ENCODE data around the gene DCANP1.

The DCANP1 gene

GRCh38 chr5:135446615-135447014 lies 533 bp downstream of the DCANP1 start:
- DNase-seq, result peak in 4 of 42 donors; percentile 3 to 19 (median 9)
- intact Hi-C loops (cut with DNase I), result no loop called here

GRCh38 chr5:135446206-135446605 lies 942 bp downstream of the DCANP1 start:
- DNase-seq, result peak in 4 of 42 donors; percentile 1 to 30 (median 5)
- intact Hi-C loops (cut with DNase I), result no loop called here

GRCh38 chr5:135445306-135445985 lies 1.7 kb downstream of the DCANP1 start:
- DNase-seq, result peak in 5 of 42 donors; percentile 4 to 41 (median 13)
- intact Hi-C loops (cut with DNase I), result no loop called here

- DNase-seq, result peak in 4 of 42 donors; percentile 1 to 29 (median 8)
- intact Hi-C loops (cut with DNase I), result no loop called here
Measured at GRCh38 chr5:135444881-135445280, 2.3 kb downstream of the DCANP1 start.

- DNase-seq, result peak in 5 of 42 donors; percentile 7 to 41 (median 14)
Measured at GRCh38 chr5:135444360-135444759, 2.8 kb downstream of the DCANP1 start.

GRCh38 chr5:135443161-135443960 lies 3.8 kb downstream of the DCANP1 start:
- DNase-seq, result peak in 8 of 42 donors; percentile 8 to 43 (median 24)

More at GRCh38 chr5:135444360-135444759, 2.8 kb downstream of the DCANP1 start:
- intact Hi-C loops (cut with DNase I), result no loop called here

DNA sequence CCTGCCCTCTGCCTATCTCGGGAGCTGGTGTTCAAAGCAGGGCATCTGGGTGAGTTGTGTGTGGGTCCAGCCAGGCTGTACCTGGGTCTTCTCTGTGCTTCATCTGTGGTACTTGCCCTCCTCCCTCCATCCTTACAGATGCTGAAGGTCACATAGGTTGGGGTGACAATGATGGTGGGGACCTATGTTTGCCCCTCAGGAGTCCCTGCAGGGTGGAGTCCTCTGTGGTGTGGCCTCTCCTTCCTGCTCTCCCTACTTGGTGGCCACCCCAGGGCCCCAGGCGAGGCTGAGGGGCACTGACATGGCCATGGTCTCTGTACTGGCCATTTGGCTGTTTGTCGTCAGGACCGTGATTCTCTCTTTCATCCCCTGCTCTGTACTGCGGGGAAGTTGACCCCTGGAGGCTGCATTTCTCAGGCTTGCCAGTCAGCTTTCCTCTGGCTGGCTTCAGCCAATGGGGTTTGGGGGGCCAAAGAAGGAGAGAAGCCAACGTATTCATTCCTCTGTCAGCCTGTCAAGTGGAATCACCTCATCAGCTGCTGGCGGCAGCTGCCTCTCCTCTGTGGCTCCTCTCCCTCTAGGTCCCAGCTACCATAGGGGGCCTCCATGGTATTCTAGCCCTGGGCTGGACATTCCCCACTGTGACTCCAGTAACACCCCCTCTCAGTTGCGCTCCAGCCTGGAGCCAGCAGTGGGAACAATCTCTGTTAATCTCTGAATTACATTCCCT lies 4.6 kb downstream of the DCANP1 start:
- peak in 7 of 42 donors; percentile 1 to 29 (median 15) for DNase-seq
- intact Hi-C loops (cut with DNase I), result no loop called here

More at GRCh38 chr5:135443161-135443960, 3.8 kb downstream of the DCANP1 start:
- intact Hi-C loops (cut with DNase I), result no loop called here

- DNase-seq, result peak in 2 of 42 donors; percentile 6 to 7
- intact Hi-C loops (cut with DNase I), result no loop called here
Measured at GRCh38 chr5:135441919-135442318, 5.2 kb downstream of the DCANP1 start.

- intact Hi-C loops (cut with DNase I), result no loop called here
- DNase-seq, result peak in 5 of 42 donors; percentile 8 to 42 (median 14)
Measured at GRCh38 chr5:135441350-135441831, 5.8 kb downstream of the DCANP1 start.

DNA sequence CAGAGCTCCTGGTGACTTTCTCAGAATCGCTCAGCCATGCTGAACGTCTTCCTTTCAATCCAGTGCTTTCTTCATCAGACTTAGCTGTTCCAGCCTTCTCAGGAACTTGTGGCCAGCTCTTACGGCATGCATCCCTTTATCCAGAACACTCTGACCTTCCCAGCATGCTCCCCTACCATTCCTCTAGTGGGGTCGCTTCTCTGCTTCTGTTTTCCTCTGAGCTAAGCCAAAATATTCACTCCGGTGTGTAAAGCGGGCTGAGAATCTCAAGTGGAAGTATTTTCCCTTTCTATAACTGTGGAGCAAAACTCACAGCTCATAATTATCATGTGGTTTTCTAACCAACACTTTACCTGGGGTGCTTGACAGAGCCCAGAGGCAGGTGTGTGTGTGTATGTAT lies 6.2 kb downstream of the DCANP1 start:
- DNase-seq, result peak in 4 of 42 donors; percentile 3 to 20 (median 8)
- intact Hi-C loops (cut with DNase I), result no loop called here

- peak in 5 of 42 donors; percentile 1 to 31 (median 8) for DNase-seq
- intact Hi-C loops (cut with DNase I), result no loop called here
Measured at GRCh38 chr5:135439231-135440205, 7.6 kb downstream of the DCANP1 start.

GRCh38 chr5:135438636-135439221 lies 8.4 kb downstream of the DCANP1 start:
- intact Hi-C loops (cut with DNase I), result no loop called here
- DNase-seq, result peak in 4 of 42 donors; percentile 9 to 22 (median 10)

DNA sequence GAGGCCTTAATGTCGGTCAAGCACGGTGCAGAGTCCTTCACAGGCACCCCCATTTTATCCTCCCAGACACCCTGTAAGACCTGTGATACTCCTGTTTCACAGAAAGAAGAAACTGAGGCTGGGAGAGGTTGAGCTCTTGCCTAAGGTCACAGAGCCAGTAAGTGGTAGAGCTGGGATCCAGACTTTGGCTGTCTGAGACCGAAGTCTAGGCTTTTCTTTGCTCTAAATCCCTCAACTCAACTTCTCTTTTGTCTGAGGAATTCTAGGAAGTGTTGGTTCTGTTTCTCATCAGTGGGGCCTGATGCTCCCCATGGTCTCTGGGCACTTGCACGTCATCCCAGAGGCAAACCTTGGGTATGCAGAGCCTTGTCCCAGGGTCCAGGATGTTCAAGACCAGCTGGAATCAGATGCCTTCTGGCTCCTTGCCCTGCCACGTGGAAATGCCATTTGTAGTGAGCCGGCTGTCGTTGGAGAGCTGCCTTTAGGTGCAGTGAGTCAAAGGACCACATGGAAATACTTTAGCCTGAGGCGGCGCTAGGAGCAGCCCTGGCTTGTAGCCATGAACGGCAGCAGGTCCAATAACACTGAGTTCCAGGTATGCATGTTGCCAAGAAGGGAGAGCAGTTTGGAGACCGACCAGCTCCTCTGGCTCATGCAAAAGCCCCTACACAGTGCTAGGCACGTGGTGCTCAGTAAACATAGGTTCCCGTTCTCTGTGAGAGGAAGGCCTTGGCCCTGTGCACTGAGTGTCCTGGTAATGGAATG lies 9.2 kb downstream of the DCANP1 start:
- DNase-seq, result peak in 10 of 42 donors; percentile 15 to 76 (median 43)
- intact Hi-C loops (cut with DNase I), result no loop called here

- intact Hi-C loops (cut with DNase I), result no loop called here
- DNase-seq, result peak in 6 of 42 donors; percentile 18 to 51 (median 36)
Measured at GRCh38 chr5:135437422-135437795, 9.7 kb downstream of the DCANP1 start.

DNA sequence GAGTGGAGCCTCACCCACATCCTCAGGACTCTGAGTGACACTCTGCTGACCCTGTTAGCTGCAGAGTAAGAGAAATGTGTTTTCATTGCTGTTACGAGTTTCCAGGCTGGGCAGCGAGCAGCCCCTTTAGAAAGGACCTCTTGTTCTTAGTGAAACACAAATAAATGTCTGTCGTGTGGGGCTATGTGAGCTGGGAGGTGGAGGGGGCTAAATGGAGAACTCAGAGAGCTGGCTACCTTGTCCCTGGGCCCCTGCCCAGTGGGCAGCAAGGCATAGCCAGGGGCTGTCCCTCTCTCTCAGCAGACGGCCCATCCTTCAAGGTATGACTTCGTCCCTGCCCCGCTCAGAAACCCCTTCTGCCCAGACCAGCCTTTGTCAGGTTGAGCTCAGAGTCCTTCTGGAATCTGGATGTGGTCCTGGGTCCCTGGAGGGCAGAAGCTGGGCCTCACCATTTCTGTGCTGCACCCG lies 10.2 kb downstream of the DCANP1 start:
- intact Hi-C loops (cut with DNase I), result no loop called here
- DNase-seq, result peak in 3 of 42 donors; percentile 8 to 25 (median 15)

DNA sequence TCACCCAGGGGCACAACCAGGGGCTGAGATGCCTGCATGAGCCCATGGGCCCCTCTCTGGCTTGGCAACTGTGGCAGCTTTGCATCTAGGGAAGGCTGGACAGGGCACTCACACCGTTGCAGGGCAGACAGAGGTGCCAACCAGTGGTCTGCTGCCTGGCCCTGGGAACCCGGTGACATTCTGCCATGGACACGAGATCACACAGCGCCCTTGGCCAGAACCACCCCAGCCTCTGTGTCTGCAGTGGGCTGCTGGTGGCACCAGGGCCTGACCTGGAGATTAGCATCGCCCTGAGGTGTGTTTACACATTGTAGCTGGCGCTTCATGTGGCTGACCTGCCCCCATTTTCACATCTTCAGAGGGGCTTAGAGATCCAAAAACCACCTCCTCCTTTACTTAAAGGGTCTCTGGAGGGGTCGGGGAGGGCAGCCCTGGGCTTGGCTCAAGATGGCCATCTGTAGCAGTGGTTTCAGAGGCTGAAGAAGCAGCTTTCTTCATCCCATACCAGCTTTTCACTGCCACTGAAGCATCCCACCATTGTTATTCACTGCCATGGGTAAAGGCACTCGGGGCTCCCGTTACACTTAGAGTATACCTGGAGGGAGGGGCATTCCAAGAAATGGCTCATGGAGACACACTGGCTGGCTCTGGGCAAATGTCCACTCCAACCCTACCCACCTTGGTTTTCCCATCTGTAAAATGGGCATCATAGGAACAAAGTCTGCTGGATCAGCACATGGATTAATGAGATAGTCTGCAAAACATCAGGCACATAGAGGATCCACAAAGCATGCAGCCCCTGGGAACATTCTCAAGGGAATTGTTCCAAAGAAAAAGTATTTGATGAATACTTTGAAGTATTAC lies 11.4 kb downstream of the DCANP1 start:
- intact Hi-C loops (cut with DNase I), result no loop called here
- DNase-seq, result peak in 1 of 42 donors; percentile 37
